Neuron (in vitro differentiated cells): ENCODE data around the gene DAP.

Experiments used
- H2AFZ ChIP-seq: one replicate; pipeline ENCODE4 v1.6.1; 2013; ENCODE audit warnings: low read depth, mild to moderate bottlenecking, inconsistent platforms, low read length, moderate library complexity
- H3K27me3 ChIP-seq: one replicate; pipeline ENCODE4 v1.6.1; 2013; ENCODE audit warnings: low read length; ENCODE audit not compliant: insufficient read depth
- H3K36me3 ChIP-seq: one replicate; pipeline ENCODE4 v1.6.1; 2013; ENCODE audit warnings: low read length; ENCODE audit not compliant: insufficient read depth
- H3K4me1 ChIP-seq: one replicate; pipeline ENCODE4 v1.6.1; 2013; ENCODE audit warnings: low read length; ENCODE audit not compliant: insufficient read depth
- H3K4me3 ChIP-seq: 2 replicates; pipeline ENCODE4 v1.5.1; 2013; ENCODE audit warnings: mild to moderate bottlenecking, low read length, moderate library complexity
- H3K9me3 ChIP-seq: one replicate; pipeline ENCODE4 v1.6.1; 2013; ENCODE audit warnings: low read length

The DAP gene

DNA sequence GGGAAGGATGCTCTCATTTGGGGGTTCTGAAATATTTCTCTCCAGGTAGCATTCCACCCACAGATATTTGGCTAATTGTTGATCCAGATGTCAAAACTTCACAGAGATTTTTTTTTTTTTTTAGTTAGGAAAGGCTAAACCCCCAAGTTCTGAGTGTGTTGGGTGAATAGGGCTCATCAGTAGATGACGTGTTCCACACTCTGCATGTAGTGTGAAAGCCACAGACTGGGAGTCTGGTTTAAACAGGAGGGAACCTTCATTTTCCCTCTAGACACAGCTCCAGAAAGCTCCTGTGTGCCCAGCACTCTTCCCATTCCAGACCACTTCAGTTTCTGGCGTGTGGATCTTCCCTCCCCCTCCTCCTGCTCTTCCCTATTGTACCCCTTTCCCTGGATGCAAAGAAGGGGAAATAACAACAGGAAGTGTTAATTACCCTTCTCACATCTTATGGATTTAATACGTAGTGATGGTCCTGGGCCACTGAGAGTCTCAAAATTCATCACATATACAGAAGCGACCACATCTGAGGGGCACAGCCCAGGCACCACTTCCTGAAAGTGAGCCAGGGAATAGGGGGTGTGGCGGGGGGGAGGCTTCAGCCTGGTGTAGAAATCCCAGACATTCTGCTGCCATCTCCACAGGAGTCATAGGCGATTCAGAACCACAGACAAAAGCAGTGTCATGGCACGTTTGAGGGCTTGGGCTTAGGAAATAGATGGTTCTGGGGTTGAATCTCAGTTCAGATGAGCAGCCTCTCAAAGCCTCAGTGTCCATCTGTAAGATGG, 65.1 kb downstream of the DAP start:
- no peak overlapping the region for H2AFZ ChIP-seq
- no peaks in the 10 kb centered on the region for H3K4me1 ChIP-seq
- H3K9me3 ChIP-seq = no peaks in the 10 kb centered on the region
- H3K36me3 ChIP-seq = no peaks in the 10 kb centered on the region
- H3K27me3 ChIP-seq = no peaks in the 10 kb centered on the region
- H3K4me3 ChIP-seq = no peak overlapping the region

DNA sequence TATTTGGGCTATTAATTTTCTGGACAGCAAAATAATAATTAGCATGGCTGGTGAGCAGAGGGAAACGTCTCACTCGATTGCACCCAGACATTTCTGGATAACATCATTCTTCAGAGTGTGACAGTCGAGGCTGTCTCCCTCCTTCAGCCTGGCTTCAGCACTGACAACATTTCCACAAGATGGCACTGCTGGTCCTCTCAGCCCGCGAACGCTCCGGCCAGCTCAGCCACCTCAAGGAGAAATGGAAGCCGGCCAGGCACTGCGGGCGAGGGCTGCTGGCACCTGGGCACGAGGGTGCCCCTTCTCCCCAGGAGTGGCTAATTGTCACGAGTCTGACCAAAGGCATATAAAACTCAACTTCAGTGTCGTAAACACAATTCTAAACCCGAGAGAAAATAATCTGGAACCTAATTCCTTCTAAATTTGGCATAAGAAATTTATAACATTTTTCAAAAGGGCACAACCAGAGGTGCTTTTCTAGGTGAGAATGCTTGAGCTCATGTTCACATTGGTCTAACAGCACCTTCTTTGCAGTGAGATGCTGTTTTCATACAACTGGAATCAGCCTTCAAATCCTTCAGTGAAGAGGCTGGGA, 65.9 kb downstream of the DAP start:
- H2AFZ ChIP-seq = no peak overlapping the region
- no peaks in the 10 kb centered on the region for H3K27me3 ChIP-seq
- no peaks in the 10 kb centered on the region for H3K36me3 ChIP-seq
- H3K4me1 ChIP-seq = no peaks in the 10 kb centered on the region
- H3K9me3 ChIP-seq = no peaks in the 10 kb centered on the region
- no peak overlapping the region for H3K4me3 ChIP-seq

DNA sequence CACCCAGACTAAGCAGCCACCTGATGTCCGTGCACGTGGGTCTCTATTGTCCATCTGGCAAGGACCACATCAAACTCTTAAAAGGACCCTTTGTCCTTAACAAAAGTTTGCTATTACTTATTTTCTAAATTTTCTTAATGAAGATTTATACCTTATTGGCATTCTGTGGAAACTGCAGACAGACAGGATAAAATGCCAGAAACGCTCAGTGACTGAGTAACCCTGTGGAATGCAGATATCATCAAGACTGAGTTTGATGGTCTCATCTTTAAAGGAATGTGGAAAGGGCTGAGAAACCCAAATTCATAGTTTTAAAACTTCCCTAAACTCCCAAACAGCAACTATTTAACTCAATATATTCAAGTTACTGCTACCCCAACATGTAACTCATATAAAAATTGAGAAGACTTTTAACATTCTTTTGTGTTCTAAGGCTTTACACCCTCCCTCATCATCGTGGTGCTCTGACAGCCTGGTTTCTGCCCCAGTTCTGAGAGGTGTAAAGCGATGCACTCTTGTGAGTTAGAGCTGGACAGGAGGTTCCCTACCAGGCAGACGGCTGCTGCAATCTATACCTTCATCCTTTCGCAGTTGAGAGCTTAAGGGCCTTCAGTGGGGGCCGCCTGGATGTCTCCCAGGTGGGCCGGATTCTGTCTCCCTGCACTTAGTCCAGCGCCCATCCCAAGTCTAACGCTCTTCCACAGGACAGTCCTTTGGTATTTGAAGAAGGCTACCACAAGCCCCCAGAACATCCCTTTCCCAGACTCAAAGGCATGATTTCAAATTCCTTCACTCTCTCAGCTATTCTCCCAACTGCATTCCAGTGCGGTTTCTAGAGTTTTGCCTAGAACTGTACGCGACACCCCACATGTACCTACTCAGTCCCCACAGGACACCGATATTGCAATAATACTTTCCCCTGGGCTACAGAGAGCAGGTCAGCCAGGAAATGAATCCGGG, 68.9 kb downstream of the DAP start:
- Histone ChIP-seq H3K4me3 (no peak overlapping the region), H3K27me3 (no peaks in the 10 kb centered on the region), H3K36me3 (no peaks in the 10 kb centered on the region), H3K4me1 (no peaks in the 10 kb centered on the region), H3K9me3 (peaks cover 4% of the 10 kb centered on the region), H2AFZ (no peak overlapping the region)

DNA sequence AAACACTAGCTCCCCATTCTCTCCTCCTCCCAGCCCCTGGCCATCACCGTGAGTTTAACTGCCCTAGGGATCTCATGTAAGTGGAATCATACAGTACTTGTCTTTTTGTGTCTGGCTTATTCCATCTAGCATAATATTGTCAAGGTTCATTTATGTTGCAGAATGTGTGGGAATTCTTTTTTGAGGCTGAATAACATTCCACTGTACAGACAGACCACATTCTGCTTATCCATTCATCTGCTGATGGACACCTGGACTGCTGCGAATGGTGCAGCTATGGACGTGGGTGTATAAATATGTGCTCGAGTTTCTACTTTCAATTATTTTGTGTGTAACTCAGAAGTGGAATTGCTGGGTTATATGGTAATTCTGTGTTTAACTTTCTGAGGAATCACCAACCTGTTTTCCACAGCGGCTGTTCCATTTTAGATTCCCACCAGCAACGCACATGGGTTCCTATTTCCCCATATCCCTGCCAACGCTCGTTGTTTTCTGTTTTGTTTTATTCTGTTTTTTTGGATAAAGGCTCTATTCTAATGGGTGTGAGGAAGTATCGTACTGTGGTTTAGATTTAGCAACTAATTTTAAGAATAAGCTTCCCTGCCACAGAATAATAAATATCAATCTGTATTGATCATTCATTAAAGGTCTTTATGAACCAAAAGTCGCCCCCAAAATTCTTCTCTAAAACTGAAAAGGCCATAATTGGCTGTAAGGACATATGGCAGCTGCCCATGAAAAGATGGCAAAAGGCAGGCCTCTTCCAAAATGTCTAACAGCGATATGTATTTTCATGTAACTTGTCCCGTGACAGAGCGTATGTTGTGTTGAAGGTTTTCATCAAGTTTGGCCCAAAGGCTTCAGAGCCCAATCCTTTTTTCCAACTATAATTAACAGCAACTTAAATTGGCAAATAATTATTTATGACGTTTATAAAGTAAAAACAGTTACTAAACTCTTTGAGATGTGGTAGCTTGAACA, 70.3 kb downstream of the DAP start:
- Histone ChIP-seq H3K9me3 (peaks cover 8% of the 10 kb centered on the region), H3K27me3 (no peaks in the 10 kb centered on the region), H2AFZ (no peak overlapping the region), H3K4me1 (no peaks in the 10 kb centered on the region), H3K4me3 (no peak overlapping the region), H3K36me3 (no peaks in the 10 kb centered on the region)

GRCh38 chr5:10689391-10690081, 71.5 kb downstream of the DAP start:
- no peak overlapping the region for H3K4me3 ChIP-seq
- H3K4me1 ChIP-seq = no peaks in the 10 kb centered on the region
- no peaks in the 10 kb centered on the region for H3K36me3 ChIP-seq
- H3K27me3 ChIP-seq = no peaks in the 10 kb centered on the region
- H3K9me3 ChIP-seq = peaks cover 8% of the 10 kb centered on the region
- no peak overlapping the region for H2AFZ ChIP-seq

DNA sequence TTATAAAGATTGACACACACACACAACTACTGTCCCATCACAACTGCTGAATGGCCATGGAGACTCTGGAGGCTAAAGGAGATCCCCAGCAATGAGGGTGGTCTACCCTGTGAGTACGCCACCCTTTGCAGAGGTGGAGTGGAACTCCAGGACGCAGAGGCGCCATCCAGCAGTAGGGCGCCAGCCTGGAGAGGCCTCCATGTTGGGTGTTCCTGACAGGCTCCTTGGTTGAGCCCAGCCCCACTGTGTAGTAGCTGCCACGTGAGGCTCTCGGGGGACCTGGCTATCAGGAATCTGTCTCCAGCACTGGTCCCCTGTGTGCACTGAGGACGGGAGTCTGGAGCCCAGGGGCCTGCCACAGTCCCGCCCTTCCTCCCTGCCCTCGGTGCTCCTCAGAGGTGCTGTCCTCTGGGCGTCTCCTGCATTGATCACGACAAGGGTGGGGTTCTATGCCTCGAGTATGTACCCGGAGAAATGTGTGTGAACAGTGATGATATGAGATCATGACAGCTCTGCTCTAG, 72.3 kb downstream of the DAP start:
- H3K4me1 ChIP-seq = no peaks in the 10 kb centered on the region
- no peak overlapping the region for H2AFZ ChIP-seq
- H3K9me3 ChIP-seq = peaks cover 8% of the 10 kb centered on the region
- H3K36me3 ChIP-seq = no peaks in the 10 kb centered on the region
- H3K27me3 ChIP-seq = no peaks in the 10 kb centered on the region
- no peak overlapping the region for H3K4me3 ChIP-seq

GRCh38 chr5:10686890-10687289, 74.1 kb downstream of the DAP start:
- Histone ChIP-seq H3K9me3 (peaks cover 8% of the 10 kb centered on the region), H3K36me3 (peaks cover 9% of the 10 kb centered on the region), H2AFZ (no peak overlapping the region), H3K27me3 (no peaks in the 10 kb centered on the region), H3K4me1 (no peaks in the 10 kb centered on the region), H3K4me3 (no peak overlapping the region)

GRCh38 chr5:10685115-10685521, 75.9 kb downstream of the DAP start:
- Histone ChIP-seq H2AFZ (no peak overlapping the region), H3K36me3 (peaks cover 19% of the 10 kb centered on the region), H3K4me3 (no peak overlapping the region), H3K4me1 (no peaks in the 10 kb centered on the region), H3K9me3 (peaks cover 8% of the 10 kb centered on the region), H3K27me3 (no peaks in the 10 kb centered on the region)

DNA sequence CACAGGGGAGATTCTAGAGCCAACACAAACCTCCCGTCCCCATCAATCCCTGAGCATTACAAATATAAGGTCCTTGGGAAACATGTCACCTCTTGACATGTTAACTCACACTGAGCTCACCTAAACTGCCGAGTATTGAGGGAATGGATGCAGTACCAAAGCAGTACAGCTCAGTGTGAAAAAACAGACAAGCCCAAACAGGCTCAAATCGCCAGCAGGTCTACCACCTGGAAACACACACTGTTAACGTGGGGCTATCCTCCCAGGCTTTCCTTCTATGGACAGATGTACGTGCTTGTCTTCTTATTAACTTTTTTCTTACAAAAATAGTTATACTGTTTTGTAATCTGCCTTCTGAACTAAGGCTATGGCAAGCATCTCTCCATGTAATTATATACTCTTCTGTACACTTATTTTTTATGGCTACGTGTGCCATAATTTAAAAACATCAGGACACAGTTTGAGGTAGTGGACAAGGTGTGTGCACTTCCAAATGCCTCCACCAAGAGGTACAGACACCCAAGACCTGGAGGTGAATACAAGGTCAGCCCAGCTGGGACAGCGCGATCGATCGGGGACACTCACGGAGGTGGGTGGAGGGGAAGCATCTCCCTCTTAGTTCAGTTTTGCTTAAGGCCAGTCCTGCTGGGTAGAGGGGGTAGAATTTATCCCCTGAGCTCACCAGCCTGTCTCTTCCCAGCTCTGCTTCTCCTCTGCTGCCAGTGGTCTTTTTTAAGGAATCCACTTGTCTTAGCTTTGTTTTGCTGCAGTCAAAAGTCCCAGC, 76.5 kb downstream of the DAP start:
- Histone ChIP-seq H3K27me3 (no peaks in the 10 kb centered on the region), H3K9me3 (peaks cover 8% of the 10 kb centered on the region), H3K4me1 (no peaks in the 10 kb centered on the region), H2AFZ (no peak overlapping the region), H3K36me3 (peaks cover 25% of the 10 kb centered on the region), H3K4me3 (no peak overlapping the region)

DNA sequence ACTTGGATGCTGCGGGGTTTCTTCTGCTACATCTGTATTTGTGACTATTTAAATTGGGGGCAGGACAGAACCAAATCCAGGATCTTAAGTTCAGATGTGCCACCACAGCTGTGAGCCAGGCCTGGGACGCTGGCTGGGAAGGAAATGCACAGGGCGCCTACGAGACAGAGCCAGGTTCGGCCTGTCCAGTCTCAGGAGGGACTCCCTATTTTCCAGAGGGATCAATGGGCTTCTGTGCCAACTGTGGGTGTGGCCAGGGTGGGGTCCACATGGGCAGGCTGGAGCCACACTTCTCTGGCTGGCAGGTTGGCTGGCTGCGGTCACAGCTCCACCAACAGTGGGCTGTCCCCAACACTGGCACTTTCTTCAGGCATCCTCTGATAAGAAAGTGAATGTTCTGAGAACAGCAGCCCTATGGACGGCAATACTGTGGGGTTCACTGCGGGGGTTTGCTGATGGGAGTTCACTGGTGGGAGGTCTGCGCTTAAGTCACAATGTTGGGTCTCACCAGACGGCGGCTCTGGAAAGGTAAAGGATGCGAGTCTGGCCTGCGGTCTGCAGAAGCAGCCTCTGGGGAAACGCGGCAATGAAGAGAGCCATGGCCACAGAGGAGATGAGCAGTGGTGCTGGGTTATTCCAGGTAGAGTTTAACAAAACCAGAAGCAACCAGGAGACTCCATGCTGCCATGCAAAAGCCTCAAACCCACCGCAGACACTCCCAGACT, 78.1 kb downstream of the DAP start:
- H3K9me3 ChIP-seq = peaks cover 7% of the 10 kb centered on the region
- no peaks in the 10 kb centered on the region for H3K4me1 ChIP-seq
- no peaks in the 10 kb centered on the region for H3K27me3 ChIP-seq
- peaks cover 30% of the 10 kb centered on the region for H3K36me3 ChIP-seq
- H3K4me3 ChIP-seq = no peak overlapping the region
- H2AFZ ChIP-seq = no peak overlapping the region
